B cell (primary cell): ENCODE data around the gene GLRX.

Experiments used
- EZH2 ChIP-seq: IDR thresholded peaks from 2 replicates; pipeline ENCODE4 v1.6.1; 2012; ENCODE audit warnings: borderline replicate concordance, low read depth, mild to moderate bottlenecking, moderate library complexity, low read length; ENCODE audit not compliant: insufficient read depth, poor library complexity, severe bottlenecking
- TF ChIP-seq, protein P1 (sequence below): fragments of 200-600 bp; IDR thresholded peaks from one replicate; pipeline ENCODE4 v1.8.0; 2022; ENCODE audit warnings: antibody characterized with exemption, mild to moderate bottlenecking

DNA sequence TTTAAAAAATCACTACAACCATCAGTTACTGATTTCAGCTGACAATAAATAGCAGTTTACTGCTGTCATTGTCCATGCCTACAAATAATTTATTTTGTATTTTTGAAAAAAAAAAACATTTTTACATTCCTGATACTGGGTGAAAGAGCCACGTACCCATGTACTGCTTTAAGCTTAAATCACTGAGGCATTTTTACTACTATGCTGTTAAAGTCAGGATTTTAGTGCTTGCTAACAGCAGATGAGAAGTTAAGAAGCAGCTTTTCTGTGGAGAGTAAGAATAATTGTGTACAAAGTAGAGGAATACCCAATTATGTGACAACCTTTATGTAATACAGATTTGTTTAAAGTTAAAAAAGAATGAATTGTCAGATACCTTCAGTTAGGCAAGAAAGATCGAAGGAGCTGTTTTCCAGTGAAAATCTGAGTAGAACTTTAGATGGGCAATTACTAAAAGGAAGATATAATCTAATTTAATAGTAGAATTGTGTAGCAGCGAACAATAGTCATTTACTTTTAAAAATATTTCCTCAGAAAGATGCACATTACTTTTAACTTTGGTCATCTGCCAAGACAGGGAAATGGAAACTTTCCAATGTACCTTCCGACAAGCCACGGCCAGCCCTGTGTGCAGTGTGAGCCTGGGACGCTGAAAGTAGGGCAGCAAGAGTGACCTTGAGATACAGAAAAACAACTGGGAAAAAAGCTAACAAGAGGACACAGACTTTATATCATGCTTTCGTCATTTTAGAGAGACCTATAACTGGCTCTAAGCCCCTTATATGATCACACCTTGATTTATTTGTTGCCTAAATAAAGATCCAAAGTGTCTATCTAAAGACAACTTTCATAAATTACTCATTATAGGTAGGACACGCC lies 51.5 kb downstream of the GLRX start:
- TF ChIP-seq, protein P1, sequence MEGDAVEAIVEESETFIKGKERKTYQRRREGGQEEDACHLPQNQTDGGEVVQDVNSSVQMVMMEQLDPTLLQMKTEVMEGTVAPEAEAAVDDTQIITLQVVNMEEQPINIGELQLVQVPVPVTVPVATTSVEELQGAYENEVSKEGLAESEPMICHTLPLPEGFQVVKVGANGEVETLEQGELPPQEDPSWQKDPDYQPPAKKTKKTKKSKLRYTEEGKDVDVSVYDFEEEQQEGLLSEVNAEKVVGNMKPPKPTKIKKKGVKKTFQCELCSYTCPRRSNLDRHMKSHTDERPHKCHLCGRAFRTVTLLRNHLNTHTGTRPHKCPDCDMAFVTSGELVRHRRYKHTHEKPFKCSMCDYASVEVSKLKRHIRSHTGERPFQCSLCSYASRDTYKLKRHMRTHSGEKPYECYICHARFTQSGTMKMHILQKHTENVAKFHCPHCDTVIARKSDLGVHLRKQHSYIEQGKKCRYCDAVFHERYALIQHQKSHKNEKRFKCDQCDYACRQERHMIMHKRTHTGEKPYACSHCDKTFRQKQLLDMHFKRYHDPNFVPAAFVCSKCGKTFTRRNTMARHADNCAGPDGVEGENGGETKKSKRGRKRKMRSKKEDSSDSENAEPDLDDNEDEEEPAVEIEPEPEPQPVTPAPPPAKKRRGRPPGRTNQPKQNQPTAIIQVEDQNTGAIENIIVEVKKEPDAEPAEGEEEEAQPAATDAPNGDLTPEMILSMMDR, result no peak
- no peak for TF ChIP-seq EZH2
